Hematopoietic multipotent progenitor cell treated with erythropoietin and hydrocortisone succinate and interleukin-3 and kit ligand, for 17 days (in vitro differentiated cells): ENCODE measurements around the gene ATP5MK.
"Not testable (repeated sequence)": the region's sequence is repeated elsewhere in the genome, so short reads cannot be mapped to it uniquely, and the experiment has no call there.

Experiments
- DNase-seq: peaks from one replicate; pipeline ENCODE4 v3.0.0-alpha.2; 2015; ENCODE audit warnings: low spot score

Gene ATP5MK

GRCh38 chr10:103396789-103397087, 463 bp upstream of the ATP5MK start:
- DNase-seq, result no peak

DNA sequence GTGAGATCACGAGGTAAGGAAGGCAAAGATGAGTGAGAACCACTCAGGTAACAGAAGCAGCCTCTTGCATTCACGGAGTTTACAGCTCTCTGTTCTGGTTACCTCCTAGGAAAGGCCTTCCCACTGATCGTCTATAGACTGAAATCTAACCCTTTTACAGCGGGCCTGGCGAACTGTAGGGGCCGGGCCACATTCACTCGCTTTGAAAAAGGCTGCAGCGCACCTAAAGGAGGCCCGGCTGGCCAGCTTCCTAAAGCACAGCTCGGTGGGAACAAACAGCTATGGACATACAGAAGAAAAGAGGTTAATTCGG, 565 bp downstream of the ATP5MK start:
- DNase-seq, result peak; percentile 15

- peak; percentile 61 for DNase-seq
These were observed 2.1 kb downstream of the ATP5MK start for GRCh38 chr10:103394180-103394579.

DNA sequence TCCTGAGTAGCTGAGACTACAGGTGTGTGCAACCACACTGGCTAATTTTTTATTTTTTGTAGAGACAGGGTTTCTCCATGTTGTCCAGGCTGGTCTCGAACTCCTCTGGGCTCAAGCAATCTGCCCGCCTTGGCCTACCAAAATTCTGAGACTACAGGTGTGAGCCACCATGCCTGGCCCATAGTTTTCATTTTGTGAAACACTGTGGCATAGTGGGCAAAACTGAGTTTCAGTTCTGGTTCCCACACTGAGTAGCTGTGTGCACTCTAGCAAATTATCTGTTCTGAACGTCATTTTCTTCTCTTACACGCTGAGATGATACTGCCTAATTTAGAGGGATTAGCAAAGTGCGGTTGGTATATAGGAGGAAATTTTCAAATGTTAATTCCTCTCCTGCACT, 13.5 kb downstream of the ATP5MK start:
- no peak for DNase-seq

DNA sequence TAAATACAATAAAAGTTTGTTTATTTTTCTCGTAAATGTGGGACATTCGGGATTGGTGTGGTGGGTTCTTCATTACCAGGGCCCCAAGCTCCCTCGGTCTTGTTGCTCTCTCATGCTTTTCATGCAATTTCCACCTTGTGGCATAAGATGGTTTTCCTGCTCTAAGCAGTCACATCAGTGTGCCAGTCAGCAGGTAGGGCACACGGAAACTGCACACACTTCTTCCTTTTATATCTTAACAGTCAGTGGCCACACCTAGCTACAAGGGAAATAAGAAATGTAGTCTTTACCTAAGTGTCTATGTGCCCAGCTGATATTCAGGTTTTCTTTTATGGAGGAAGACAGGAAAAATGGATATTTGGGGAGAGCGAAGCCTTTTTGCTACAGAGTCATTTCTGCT, 22.0 kb downstream of the ATP5MK start:
- DNase-seq, result no peak

- DNase-seq, result no peak
These were observed 22.7 kb downstream of the ATP5MK start for GRCh38 chr10:103373544-103373943.

DNA sequence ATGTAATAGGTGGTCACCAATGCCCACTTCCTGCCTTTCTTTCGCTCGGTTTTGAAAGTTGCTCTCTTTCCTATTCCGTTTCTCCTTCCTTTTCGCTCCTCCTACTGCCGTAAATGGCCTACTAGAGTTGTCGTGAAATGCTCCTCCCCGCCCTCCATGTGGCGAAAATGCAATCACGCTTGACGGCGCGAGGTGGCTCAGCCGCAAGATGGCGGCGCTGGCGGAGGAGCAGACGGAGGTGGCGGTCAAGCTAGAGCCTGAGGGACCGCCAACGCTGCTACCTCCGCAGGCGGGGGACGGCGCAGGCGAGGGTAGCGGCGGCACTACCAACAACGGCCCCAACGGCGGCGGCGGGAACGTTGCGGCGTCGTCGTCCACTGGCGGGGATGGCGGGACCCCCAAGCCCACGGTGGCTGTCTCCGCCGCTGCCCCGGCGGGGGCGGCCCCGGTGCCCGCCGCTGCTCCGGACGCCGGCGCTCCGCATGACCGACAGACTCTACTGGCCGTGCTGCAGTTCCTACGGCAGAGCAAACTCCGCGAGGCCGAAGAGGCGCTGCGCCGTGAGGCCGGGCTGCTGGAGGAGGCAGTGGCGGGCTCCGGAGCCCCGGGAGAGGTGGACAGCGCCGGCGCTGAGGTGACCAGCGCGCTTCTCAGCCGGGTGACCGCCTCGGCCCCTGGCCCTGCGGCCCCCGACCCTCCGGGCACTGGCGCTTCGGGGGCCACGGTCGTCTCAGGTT, 28.3 kb downstream of the ATP5MK start, which contains the start of gene TAF5:
Gene TAF5, plus strand, starts transcription at position 195 of the 737 bp plus-strand sequence. Its CDS starts 14 bp downstream, at position 209.
- DNase-seq, result peak; percentile 93

GRCh38 chr10:103367379-103367781, 28.9 kb downstream of the ATP5MK start:
- no peak for DNase-seq

DNA sequence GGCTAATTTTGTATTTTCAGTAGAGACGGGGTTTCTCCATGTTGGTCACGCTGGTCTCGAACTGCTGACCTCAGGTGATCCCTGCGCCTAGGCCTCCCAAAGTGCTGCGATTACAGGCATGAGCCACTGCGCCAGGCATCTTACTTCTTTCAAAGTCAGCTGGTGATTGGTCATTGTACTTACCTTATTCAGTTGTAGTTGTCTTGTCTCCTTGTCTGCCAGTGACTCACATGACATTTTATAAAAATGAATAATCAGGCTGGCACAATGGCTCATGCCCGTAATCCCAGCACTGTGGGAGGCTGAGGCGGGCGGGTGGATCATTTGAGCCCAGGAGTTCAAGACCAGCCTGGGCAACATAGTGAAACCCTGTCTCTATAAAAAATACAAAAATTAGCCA, 35.5 kb downstream of the ATP5MK start:
- DNase-seq, result not testable (repeated sequence)

- DNase-seq, result not testable (repeated sequence)
These were observed 36.8 kb downstream of the ATP5MK start for GRCh38 chr10:103359493-103359892.

DNA sequence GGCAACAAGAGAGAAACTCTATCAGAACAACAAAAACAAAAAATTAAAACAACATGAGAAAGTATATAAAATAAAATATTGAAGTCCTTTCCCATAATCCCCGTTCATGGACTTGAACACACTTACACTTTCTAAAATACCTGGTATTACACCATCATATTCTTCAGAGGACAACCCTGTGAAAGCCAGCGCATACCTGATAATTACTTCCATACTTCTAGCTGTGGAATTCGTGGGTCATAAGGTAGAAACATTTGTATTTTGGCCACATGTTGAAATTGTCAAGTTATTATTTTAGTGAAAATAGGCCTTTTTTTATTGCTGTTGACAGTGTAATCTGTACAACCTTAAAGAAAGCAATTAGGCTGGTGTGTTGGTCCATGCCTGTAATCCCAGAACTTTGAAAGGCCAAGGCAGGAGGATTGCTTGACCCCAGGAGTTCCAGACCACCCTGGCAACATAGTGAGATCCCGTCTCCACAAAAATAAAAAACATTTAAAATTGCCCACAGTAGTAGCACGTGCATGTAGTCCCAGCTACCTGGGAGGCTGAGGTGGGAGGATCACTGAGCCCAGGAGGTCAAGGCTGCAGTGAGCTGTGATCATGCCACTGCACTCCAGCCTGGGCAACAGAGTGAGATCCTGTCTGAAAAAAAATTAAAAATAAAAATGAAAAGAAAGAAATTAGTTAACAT, 40.2 kb downstream of the ATP5MK start:
- no peak for DNase-seq

DNA sequence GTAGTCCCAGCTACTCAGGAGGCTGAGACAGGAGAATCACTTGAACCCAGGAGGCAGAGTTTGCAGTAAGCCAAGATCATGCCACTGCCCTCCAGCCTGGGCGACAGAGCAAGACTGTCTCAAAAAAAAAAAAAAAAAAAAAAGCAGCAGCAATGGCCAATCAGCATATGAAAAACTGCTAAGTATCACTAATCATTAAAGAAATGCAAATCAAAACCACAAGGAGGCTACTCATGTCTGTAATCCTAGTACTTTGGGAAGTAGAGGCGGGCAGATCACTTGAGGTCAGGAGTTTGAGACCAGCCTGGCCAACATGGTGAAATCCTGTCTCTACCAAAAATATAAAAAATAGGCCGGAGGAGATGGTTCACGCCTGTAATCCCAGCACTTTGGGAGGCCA, 41.7 kb downstream of the ATP5MK start:
- DNase-seq, result not testable (repeated sequence)

DNA sequence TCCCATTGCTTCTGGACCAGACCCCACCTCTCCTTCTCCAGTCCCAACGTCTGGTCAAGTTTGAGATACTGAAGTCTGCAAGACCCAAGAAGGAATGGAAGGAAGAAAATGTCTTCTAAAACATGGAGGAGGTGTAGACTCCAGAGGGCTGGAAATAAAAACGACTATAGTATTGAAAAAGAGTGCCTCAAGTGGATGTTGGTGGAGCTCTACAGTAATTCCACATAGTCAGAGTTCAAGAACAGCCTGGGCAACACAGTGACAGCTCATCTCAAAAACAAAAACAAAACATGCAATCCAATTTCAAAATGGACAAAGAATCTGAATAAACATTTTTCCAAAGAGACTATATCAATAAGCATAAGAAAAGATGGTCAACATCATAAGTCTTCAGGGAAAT, 43.0 kb downstream of the ATP5MK start:
- no peak for DNase-seq

- DNase-seq, result peak; percentile 55
These were observed 45.6 kb downstream of the ATP5MK start, which contains the start of gene PCGF6 for GRCh38 chr10:103350517-103351260. TSS of gene PCGF6 (minus strand) at chr10:103351140. CDS start at chr10:103351066, 74 bp downstream.

- DNase-seq, result no peak
These were observed 46.1 kb downstream of the ATP5MK start for GRCh38 chr10:103350175-103350516.
